Omental fat pad (tissue), 4 donors: ENCODE data around the gene SURF1. TPM values are rescaled to one million over a fixed set of nuclear protein-coding genes. Genes with fewer than 3 reads are reported as not detected.

Experiments used
- ATAC-seq: fragments of 150-250 bp; one replicate; pipeline ENCODE4 v1.9.1; 2016; ENCODE audit warnings: mild to moderate bottlenecking, moderate library complexity; ENCODE audit not compliant: low FRiP score
- DNase-seq: peaks from one replicate; pipeline ENCODE4 v3.0.0-alpha.2; 2019; ENCODE audit warnings: low spot score
- CTCF ChIP-seq, 3 donors: fragments of 450-650 bp; IDR thresholded peaks; one replicate each; pipeline ENCODE4 v1.5.1; 2016 to 2017; ENCODE audit warnings: antibody characterized with exemption in 3 of 3, mild to moderate bottlenecking in 3 of 3, moderate library complexity in 2 of 3
- small RNA-seq: library from RNA; depleted of rRNA; stranded (forward); fragments of <200 nt; gene quantifications from one replicate; pipeline ENCODE3, GENCODE V24; 2016
- total RNA-seq, 4 donors: library from RNA; depleted of rRNA; stranded (reverse); fragments of >200 nt; gene quantifications; one replicate each; pipeline ENCODE4 v1.1.0, GENCODE V29; 2016

Gene SURF1
- total RNA-seq, 4 donors from 2014 or later: 30.3 to 47.1 (median 41.1) TPM

DNA sequence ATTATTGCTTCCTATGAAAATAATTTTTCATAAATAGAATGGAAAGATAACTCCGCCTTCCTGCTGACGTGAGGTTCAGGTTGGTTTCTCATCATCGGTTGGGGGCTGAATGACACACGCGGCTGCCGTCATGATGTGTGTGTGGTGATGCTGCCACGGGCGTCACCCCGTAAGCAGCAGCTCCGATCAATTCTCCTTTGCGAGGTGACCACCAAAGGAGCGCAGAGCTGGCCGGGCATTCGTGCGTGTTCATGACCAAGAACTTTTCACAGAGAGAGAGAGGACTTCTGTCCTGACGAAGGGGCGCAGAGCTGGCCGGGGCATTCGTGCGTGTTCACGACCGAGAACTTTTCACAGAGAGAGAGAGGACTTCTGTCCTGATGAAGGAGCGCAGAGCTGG lies 50.6 kb downstream of the SURF1 start:
- no peak for ATAC-seq
- no peak for TF ChIP-seq CTCF (IDR thresholded peaks at IDR 0.05)
- no peak for DNase-seq

DNA sequence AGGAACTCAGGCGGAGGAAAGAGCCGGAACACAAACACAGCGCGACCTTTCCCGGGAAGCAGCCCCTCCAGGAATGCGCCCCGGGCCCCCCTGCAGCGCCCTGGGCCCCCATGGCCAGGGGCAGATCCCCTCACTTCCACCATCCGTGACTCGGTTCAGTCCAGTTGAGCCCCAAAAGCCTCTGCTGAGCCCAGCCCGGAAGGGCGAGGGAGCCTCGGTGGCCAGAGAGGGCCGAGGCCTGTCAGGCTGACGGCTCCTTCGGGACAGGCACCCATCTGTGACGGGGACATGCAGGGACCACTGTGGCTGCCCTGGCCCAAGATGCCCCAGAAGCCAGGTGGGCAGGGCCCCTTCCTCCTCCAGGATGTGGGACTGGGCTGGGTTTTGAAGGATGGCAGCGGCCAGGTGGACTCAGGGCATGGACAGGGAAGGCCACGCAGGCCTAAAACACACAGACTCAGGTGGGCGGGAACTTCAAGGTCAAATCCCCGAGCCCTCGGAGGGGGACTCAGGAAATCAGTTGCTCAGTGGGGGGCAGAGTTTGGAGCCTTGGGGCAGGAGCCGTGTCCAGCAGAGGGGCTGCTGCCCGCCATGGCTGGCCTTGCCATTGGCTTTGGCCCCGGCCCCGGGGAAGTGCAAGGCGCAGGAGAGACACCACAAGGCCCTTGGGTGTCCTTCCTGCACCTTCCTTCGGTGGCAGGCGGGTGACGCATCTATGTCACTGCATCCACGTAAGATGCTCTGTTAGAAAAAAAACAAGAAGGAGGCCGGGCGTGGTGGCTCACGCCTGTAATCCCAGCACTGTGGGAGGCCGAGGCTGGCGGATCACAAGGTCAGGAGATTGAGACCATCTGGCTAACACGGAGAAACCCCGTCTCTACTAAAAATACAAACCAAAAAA lies 51.6 kb downstream of the SURF1 start:
- no peak for DNase-seq
- TF ChIP-seq CTCF (IDR thresholded peaks at IDR 0.05): no peak

DNA sequence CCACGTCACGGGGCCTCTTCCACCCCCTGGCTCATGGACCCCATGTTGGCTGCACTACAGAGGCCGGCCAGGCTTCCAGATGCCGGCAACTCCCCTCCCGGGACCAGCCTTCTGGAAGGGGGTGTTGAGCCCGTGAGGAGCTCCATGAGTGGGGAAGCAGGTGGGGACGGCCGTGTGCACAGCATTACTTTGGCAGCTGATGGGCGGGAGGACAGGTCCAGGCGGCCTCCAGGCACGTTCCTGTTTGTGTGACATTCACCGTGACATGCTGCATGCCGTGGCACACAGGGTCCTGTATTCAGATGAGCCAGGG lies 52.2 kb downstream of the SURF1 start:
- ATAC-seq (no peak), DNase-seq (no peak)
- no peak for TF ChIP-seq CTCF (IDR thresholded peaks at IDR 0.05)

More for the DNA sequence above, 51.6 kb downstream of the SURF1 start:
- ATAC-seq: no peak

GRCh38 chr9:133303266-133304157 lies 52.8 kb downstream of the SURF1 start:
- TF ChIP-seq CTCF (IDR thresholded peaks at IDR 0.05): no peak
- DNase-seq (no peak), ATAC-seq (no peak)

Small RNA genes lying within 50 kb of the gene (small RNA-seq; reads per million reads assigned to genes)
- not detected for gene RF00019
- gene SNORD24: not detected
- gene SNORD36A: not detected
- gene SNORD36B: not detected
- not detected for gene SNORD36C

Other genes starting within 250 kb of the SURF1 start
- gene RALGDS, start 235.2 kb downstream of the SURF1 start, total RNA-seq: 100 to 1,000 TPM in 1 of 4 donors, 10 to 100 TPM in 3; 33.9 to 177 (median 68.9) TPM
- gene GBGT1, start 192.6 kb downstream of the SURF1 start, total RNA-seq: 10 to 100 TPM; 23.4 to 29.1 (median 26.9) TPM
- gene OBP2B, start 147.2 kb downstream of the SURF1 start, total RNA-seq: not detected
- 1 to 10 TPM; 1.8 to 7.3 (median 4.0) TPM for gene ABO, start 81.3 kb downstream of the SURF1 start, total RNA-seq
- gene SURF6, start 20.3 kb downstream of the SURF1 start, total RNA-seq: 10 to 100 TPM; 10.5 to 47.8 (median 14.5) TPM
- 10 to 100 TPM; 20.0 to 29.1 (median 24.5) TPM for gene MED22, start 8.4 kb downstream of the SURF1 start, total RNA-seq
- gene RPL7A, start 8.3 kb downstream of the SURF1 start, total RNA-seq: 1,000 to 10,000 TPM; 1,813 to 2,244 (median 1,961) TPM
- 10 to 100 TPM in 3 of 4 donors, 1 to 10 TPM in 1; 8.4 to 25.5 (median 13.4) TPM for gene SURF2, start 63 bp upstream of the SURF1 start, total RNA-seq
- gene SURF4, start 19.6 kb upstream of the SURF1 start, total RNA-seq: 100 to 1,000 TPM; 141 to 266 (median 230) TPM
- not detected for gene STKLD1, start 19.9 kb upstream of the SURF1 start, total RNA-seq
- 10 to 100 TPM; 11.5 to 18.1 (median 15.4) TPM for gene REXO4, start 61.5 kb upstream of the SURF1 start, total RNA-seq
- 1 to 10 TPM; 1.1 to 3.0 (median 1.2) TPM for gene ADAMTS13, start 65.9 kb upstream of the SURF1 start, total RNA-seq
- 1 to 10 TPM; 2.7 to 6.9 (median 4.8) TPM for gene CACFD1, start 103.5 kb upstream of the SURF1 start, total RNA-seq
- 1 to 10 TPM; 2.1 to 4.9 (median 4.1) TPM for gene SLC2A6, start 122.6 kb upstream of the SURF1 start, total RNA-seq
- gene MYMK, start 168.5 kb upstream of the SURF1 start, total RNA-seq: not detected
- 1 to 10 TPM in 3 of 4 donors, under 1 TPM in 1; 0.63 to 4.7 (median 1.4) TPM for gene ADAMTSL2, start 178.2 kb upstream of the SURF1 start, total RNA-seq